Measurements from ENCODE around the gene EREG. TPM values are rescaled to one million over a fixed set of nuclear protein-coding genes. Genes with fewer than 3 reads are reported as not detected.

The EREG gene
- total RNA-seq, 1 experiment from 2014 or later = 34.0 TPM

- DNase-seq (ENCODE audit: unreplicated experiment) = no peak
- Mint-ChIP-seq H3K27ac (ENCODE audit: low read depth, unreplicated experiment) (no peak overlapping the region), H3K36me3 (ENCODE audit: insufficient read depth, unreplicated experiment) (peaks cover 7% of the 10 kb centered on the region), H3K4me1 (ENCODE audit: insufficient read depth, unreplicated experiment) (peaks cover 6% of the 10 kb centered on the region), H3K4me3 (ENCODE audit: unreplicated experiment) (no peak overlapping the region), H3K9me3 (ENCODE audit: unreplicated experiment) (peaks cover 37% of the 10 kb centered on the region), H3K27me3 (ENCODE audit: insufficient read depth, unreplicated experiment) (no peaks in the 10 kb centered on the region)
- CTCF ChIA-PET = interaction anchor here (0.5 to 1.8 kb wide), 3 partner anchors 25 to 33 kb away, joined by 4 to 5 read pairs (median 5); no protein-coding TSS in a partner anchor
- BruUV-seq (replicated peaks) = no TSS peak
- intact Hi-C loops (cut with micrococcal nuclease) = no loop called here
- no peak for TF ChIP-seq CTCF (IDR thresholded peaks at IDR 0.05; ENCODE audit: unreplicated experiment)
- POLR2A ChIA-PET = no interaction called here
These were observed 20.9 kb upstream of the EREG start for GRCh38 chr4:74344031-74344430.

GRCh38 chr4:74353858-74354257 is 11.1 kb upstream of the EREG start:
- BruUV-seq (replicated peaks) = no TSS peak
- Mint-ChIP-seq H3K36me3 (ENCODE audit: insufficient read depth, unreplicated experiment) (no peaks in the 10 kb centered on the region), H3K9me3 (ENCODE audit: unreplicated experiment) (no peaks in the 10 kb centered on the region), H3K27ac (ENCODE audit: low read depth, unreplicated experiment) (no peak overlapping the region), H3K4me1 (ENCODE audit: insufficient read depth, unreplicated experiment) (peaks cover 6% of the 10 kb centered on the region), H3K27me3 (ENCODE audit: insufficient read depth, unreplicated experiment) (no peaks in the 10 kb centered on the region), H3K4me3 (ENCODE audit: unreplicated experiment) (no peak overlapping the region)
- ChIA-PET POLR2A (no interaction called here), CTCF (interaction anchor here (1.3 kb wide), 1 partner anchor 177 kb away, joined by 3 read pairs; no protein-coding TSS in a partner anchor)
- no peak for DNase-seq (ENCODE audit: unreplicated experiment)
- intact Hi-C loops (cut with micrococcal nuclease) = no loop called here
- no peak for TF ChIP-seq CTCF (IDR thresholded peaks at IDR 0.05; ENCODE audit: unreplicated experiment)

GRCh38 chr4:74357965-74358364 is 7.0 kb upstream of the EREG start:
- H3K27me3 Mint-ChIP-seq (ENCODE audit: insufficient read depth, unreplicated experiment) = no peaks in the 10 kb centered on the region
- no peak overlapping the region for H3K4me3 Mint-ChIP-seq (ENCODE audit: unreplicated experiment)
- BruUV-seq (replicated peaks) = no TSS peak
- DNase-seq (ENCODE audit: unreplicated experiment) = no peak
- ChIA-PET POLR2A (no interaction called here), CTCF (interaction anchor here (0.7 to 0.9 kb wide), 2 partner anchors 13 to 342 kb away, joined by 3 read pairs; no protein-coding TSS in a partner anchor)
- intact Hi-C loops (cut with micrococcal nuclease) = no loop called here
- TF ChIP-seq CTCF (IDR thresholded peaks at IDR 0.05; ENCODE audit: unreplicated experiment) = no peak
- peaks cover 12% of the 10 kb centered on the region for H3K4me1 Mint-ChIP-seq (ENCODE audit: insufficient read depth, unreplicated experiment)
- H3K36me3 Mint-ChIP-seq (ENCODE audit: insufficient read depth, unreplicated experiment) = no peaks in the 10 kb centered on the region
- H3K9me3 Mint-ChIP-seq (ENCODE audit: unreplicated experiment) = no peaks in the 10 kb centered on the region
- H3K27ac Mint-ChIP-seq (ENCODE audit: low read depth, unreplicated experiment) = no peak overlapping the region

- H3K9me3 Mint-ChIP-seq (ENCODE audit: unreplicated experiment) = no peaks in the 10 kb centered on the region
- ChIA-PET CTCF (interaction anchor here (0.7 to 2.4 kb wide), 3 partner anchors 9 to 84 kb away, joined by 3 to 8 read pairs (median 4); no protein-coding TSS in a partner anchor), POLR2A (interaction anchor here (1.5 kb wide), 1 partner anchor 44 kb away, joined by 3 read pairs; no protein-coding TSS in a partner anchor)
- H3K27me3 Mint-ChIP-seq (ENCODE audit: insufficient read depth, unreplicated experiment) = no peaks in the 10 kb centered on the region
- H3K36me3 Mint-ChIP-seq (ENCODE audit: insufficient read depth, unreplicated experiment) = no peaks in the 10 kb centered on the region
- BruUV-seq (replicated peaks) = no TSS peak
- DNase-seq (ENCODE audit: unreplicated experiment) = no peak
- no peak overlapping the region for H3K4me3 Mint-ChIP-seq (ENCODE audit: unreplicated experiment)
- intact Hi-C loops (cut with micrococcal nuclease) = no loop called here
- peaks cover 7% of the 10 kb centered on the region for H3K4me1 Mint-ChIP-seq (ENCODE audit: insufficient read depth, unreplicated experiment)
- no peak for TF ChIP-seq CTCF (IDR thresholded peaks at IDR 0.05; ENCODE audit: unreplicated experiment)
- no peak overlapping the region for H3K27ac Mint-ChIP-seq (ENCODE audit: low read depth, unreplicated experiment)
These were observed 3.3 kb upstream of the EREG start for GRCh38 chr4:74361671-74362070.
